Stromal cell of bone marrow (primary cell): ENCODE data around the gene AQP1.

ENCODE experiments used
- DNase-seq: peaks from one replicate; pipeline ENCODE4 v3.0.0-alpha.2; 2012; ENCODE audit warnings: low read depth

Gene AQP1

GRCh38 chr7:30906515-30907240, 5.0 kb upstream of the AQP1 start:
- DNase-seq = peak; percentile 49

- DNase-seq = no peak
Measured at GRCh38 chr7:30907527-30908267, 4.0 kb upstream of the AQP1 start.

GRCh38 chr7:30908681-30909080, 3.0 kb upstream of the AQP1 start:
- DNase-seq = no peak

DNA sequence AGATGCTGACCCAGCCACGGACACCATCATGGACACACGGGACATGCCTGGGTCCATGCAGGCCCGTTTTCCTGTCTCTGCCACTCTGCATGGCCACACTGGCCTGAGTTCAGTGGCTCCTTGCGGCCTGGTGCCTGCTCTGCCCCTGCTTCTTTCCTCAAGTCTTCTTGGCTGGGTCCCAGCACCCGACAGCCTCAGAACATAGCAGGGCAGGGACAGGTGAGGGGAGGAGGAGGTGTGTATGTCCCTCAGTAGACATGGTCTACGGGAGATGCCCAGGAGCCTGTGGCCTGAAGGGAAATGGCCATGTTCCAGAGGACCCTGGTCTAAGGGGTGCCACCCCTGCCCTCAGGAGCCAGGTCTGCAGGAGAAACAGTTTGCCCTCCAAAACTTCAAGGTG, 2.2 kb upstream of the AQP1 start:
- no peak for DNase-seq

GRCh38 chr7:30910411-30911073, 1.1 kb upstream of the AQP1 start:
- no peak for DNase-seq

GRCh38 chr7:30911133-30911532, 520 bp upstream of the AQP1 start:
- DNase-seq = no peak

- DNase-seq = no peak
Measured at GRCh38 chr7:30912021-30912730, 523 bp downstream of the AQP1 start.

DNA sequence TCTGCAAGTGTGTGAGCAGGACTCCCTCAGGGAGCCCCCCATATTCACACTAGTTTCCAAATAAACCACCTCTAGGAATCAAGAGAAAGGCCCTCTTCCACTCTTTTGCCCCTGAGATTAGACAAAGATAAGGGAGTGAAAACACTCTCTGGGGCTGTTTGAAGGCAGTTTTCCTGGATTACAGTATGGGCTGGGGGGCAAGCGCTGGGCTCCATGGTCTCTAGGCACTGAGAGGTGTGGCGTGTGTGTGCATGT, 1.0 kb downstream of the AQP1 start:
- no peak for DNase-seq

GRCh38 chr7:30912986-30913811, 1.5 kb downstream of the AQP1 start:
- DNase-seq = no peak

DNA sequence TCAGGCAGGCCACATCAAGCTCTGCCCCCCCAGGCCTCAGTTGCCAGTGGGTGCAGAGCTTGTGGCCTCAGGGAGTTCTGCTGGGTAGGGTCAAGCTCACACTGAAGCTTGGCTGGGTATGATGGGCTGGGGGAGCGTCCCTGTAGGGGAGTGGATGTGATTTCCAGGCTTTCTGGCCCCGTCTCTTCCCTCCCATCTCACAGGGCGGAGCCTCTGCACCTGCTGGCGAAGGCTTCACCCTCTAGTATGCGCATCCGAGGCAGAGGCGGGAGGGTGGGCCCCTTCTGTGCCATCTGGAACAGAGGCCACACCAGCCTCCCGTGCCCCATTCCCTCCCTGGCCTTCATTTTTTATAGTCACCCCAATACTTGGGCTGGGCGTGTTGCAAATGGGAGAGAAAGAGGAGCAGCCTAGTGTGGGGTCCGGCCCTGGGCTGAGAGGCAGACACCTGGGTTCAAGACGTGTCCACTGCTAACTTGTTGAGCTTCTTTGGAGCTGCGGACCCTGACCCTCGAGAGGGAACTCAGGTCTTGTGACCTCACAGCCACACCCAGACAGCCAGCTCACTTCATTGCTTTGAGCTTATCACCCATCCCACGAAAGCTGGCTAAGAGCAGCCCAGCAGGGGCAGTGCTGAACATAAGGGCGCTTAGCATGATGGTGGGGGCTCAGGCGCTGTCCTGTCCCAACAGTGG, 2.3 kb downstream of the AQP1 start:
- no peak for DNase-seq

GRCh38 chr7:30914596-30914995, 2.9 kb downstream of the AQP1 start:
- DNase-seq = peak; percentile 76

DNA sequence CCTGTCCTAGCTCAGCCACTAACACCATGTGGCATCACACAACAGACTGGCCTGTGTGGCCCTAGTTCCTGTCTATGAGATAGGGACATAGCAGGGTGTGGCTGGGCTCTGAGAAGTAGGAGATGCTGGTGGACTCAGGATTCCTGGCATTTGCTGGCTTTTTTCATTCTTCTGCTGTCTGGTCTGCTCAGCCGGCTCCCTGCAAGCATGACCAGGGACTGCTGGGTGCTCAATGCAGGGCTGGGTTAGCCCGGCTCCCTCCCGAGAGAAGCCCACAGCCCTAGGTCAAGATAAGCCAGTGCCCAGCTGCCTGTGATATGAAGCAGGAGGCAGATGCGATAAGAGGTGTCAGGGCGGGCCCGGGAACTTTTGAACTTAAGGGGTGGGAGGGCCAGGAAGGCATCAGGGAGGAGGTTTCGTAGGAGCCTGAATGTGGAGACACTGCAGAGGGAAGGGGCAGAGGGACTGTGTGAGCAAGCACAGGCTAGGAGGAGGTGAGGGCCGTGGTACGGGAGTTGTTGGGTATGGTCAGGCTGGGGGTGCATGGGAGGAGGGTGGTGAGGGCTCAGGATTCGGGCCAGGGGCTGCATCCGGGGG, 3.5 kb downstream of the AQP1 start:
- DNase-seq = no peak

DNA sequence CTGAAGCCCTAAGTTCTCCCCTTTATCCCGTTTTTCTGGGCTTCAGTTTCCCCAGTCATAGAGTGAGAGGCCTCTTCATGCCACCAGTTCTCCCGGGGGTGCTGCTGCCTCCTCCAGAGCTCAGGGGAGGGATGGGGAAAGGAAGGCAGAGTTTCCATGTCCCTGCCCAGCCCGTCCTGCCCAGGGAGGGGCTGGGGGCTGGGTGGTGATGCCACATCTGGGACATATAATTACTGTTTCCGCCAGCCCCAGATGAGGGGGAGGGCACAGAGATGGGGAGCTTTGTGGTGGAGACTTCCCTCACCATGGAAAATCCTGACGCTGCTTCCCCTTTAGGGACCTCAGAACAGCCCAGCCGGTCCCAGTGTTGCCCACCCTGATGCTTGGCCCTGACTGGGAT, 4.1 kb downstream of the AQP1 start:
- no peak for DNase-seq

DNA sequence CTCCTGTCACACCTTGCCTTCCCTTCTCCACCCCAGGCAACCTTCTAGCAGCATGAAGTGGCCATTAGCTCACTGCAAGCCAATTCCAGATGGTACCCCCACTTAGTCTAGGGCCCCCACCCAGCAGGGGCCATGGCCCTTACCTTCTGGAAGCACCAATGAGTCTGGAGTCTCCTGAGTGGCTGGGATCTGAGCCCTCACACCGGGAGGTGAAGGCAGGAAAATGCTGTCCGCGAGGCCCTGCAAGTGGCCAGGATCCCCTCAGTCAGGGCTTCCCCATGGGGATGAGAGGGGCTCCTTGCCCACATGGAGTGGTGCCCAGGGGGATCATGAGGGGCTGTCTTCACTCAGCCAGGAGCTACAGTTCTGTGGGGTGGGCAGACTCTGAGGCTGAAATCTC, 4.6 kb downstream of the AQP1 start:
- DNase-seq = no peak

GRCh38 chr7:30916767-30917166, 5.1 kb downstream of the AQP1 start:
- no peak for DNase-seq

GRCh38 chr7:30917216-30917893, 5.7 kb downstream of the AQP1 start:
- DNase-seq = no peak

DNA sequence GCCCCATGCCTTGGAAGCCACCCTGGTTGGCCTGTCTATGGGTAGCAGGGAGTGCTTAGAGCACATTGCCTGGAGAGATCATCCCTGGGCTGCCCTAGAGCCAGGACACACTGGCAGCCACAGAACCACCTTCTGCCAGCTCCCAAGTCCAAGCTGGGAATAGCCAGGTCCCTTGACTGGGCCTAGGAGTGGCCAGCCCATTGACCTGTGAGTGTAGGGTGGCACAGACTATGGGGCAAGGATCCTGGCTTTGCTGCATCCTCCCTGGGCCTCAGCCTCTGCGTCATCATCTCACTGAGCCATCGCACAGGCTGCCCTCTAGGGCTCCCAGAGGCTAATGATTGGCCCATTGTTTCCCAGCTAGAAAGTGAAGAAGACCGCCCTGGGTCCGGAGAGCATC, 7.0 kb downstream of the AQP1 start:
- no peak for DNase-seq

GRCh38 chr7:30920021-30920583, 8.4 kb downstream of the AQP1 start:
- peak; percentile 37 for DNase-seq

DNA sequence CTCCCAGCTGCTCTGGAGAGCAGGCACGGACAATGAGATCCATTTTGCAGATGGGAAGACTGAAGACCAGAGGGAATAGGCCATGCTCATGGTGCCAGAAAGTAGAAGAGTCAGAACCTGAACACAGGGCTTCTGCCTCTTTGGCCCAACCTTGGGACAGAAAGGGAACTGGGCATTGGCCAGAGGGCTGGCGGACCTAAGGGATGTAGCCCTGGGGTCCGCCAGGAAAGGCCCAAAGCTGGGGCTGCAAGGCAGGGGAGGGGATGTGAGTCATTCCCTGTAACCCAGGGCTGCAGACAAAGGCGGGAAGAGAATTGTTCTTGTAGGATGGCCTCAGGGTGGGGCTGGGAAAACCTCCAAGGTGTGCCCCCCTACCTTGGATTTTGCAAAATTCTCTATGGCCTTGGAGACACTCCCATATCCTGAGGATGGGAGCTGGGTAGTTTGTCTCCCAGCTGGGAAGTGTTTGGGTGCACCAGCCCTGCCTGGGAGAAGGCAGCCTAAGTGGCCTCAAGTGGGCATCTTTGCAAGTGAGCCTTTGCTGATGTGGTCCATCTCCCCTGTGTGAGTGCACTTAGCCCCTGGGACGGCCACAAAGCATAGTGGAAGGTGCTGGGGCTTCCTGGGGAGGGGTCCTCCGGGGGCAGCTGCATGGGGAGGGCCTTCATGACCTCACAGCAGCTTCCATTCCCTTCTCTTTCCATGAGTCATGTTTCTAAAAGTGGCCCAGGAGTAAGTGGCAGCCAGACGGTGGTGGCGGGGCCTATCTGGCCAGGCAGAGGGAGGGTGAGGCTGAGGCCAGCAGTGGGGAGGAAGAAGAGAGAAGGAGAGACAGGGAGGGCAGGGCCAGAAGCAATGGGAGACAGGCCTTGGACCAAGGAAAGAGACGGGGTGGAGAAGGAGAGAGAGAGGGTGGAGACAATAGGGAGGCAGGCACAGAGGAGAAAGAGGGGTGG, 9.2 kb downstream of the AQP1 start:
- peak; percentile 50 for DNase-seq
